ENCODE measurements around the gene SIPA1L2. TPM values are rescaled to one million over a fixed set of nuclear protein-coding genes. Genes with fewer than 3 reads are reported as not detected.

SIPA1L2 gene
- total RNA-seq, 1 experiment from 2014 or later, result 3.4 TPM

DNA sequence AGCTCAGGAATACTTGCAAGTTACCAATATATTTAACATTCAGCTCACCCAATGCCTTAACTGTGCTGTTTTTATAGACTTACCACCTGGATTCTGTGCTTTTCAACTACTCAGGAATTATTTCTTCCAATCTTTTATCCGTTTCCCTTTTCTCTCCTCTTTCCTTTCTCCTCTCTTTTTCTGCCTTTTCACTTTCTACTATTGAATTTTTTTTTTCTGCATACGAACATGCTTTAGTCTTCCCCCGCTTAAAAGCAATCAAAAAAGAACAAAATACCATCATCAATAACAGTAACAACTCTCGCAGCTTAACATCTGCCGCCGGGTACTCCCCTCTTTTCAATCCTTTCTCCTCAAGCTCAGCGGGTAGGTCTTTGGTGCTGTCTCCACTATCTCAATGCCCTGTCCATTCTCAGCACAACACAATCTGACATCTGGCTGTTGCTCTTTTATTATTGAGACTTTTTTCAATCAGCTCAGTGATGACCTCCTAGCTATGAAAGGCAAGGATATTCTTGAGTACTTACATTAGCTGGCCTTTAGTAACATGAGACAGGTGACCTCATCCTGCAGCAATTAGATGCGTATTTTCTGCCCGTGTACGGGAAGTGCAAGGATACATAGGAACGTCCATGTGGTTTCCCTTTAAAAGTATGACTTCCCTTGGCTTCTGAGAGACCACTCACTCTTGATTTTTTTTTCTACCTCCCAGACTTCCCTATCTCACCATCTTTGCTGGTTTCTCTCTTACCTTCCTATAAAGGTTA, 40.2 kb upstream of the SIPA1L2 start:
- no peak overlapping the region for H3K4me3 ChIP-seq (ENCODE audit: low read depth, low read length, poor library complexity, severe bottlenecking)
- intact Hi-C loops (cut with micrococcal nuclease; ENCODE audit: unreplicated experiment), result no loop called here
- no peaks in the 10 kb centered on the region for H3K36me3 ChIP-seq (ENCODE audit: insufficient read depth, low read length, poor library complexity, severe bottlenecking)
- ChIA-PET POLR2A (ENCODE audit: low non-redundant PET) (no interaction called here), CTCF (no interaction called here)
- DNase-seq (ENCODE audit: low spot score), result no peak
- TF ChIP-seq, protein P1, sequence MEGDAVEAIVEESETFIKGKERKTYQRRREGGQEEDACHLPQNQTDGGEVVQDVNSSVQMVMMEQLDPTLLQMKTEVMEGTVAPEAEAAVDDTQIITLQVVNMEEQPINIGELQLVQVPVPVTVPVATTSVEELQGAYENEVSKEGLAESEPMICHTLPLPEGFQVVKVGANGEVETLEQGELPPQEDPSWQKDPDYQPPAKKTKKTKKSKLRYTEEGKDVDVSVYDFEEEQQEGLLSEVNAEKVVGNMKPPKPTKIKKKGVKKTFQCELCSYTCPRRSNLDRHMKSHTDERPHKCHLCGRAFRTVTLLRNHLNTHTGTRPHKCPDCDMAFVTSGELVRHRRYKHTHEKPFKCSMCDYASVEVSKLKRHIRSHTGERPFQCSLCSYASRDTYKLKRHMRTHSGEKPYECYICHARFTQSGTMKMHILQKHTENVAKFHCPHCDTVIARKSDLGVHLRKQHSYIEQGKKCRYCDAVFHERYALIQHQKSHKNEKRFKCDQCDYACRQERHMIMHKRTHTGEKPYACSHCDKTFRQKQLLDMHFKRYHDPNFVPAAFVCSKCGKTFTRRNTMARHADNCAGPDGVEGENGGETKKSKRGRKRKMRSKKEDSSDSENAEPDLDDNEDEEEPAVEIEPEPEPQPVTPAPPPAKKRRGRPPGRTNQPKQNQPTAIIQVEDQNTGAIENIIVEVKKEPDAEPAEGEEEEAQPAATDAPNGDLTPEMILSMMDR (conservative IDR thresholded peaks at IDR 0.05; ENCODE audit: low read depth, low read length), result no peak
- TF ChIP-seq EZH2 (IDR thresholded peaks at IDR 0.05; ENCODE audit: borderline replicate concordance, low read depth, low read length, poor library complexity, severe bottlenecking), result no peak
- BruUV-seq (replicated peaks), result no TSS peak
- H3K27ac ChIP-seq (ENCODE audit: low read depth, low read length, poor library complexity, severe bottlenecking), result no peak overlapping the region
- peaks cover 12% of the 10 kb centered on the region for H3K4me1 ChIP-seq (ENCODE audit: insufficient read depth, low read length, poor library complexity, severe bottlenecking)
- H3K27me3 ChIP-seq (replicated peaks; ENCODE audit: insufficient read depth, low read depth, low read length, poor library complexity), result no peaks in the 10 kb centered on the region
- no peaks in the 10 kb centered on the region for H3K9me3 ChIP-seq (ENCODE audit: low read depth, low read length, poor library complexity, severe bottlenecking)

DNA sequence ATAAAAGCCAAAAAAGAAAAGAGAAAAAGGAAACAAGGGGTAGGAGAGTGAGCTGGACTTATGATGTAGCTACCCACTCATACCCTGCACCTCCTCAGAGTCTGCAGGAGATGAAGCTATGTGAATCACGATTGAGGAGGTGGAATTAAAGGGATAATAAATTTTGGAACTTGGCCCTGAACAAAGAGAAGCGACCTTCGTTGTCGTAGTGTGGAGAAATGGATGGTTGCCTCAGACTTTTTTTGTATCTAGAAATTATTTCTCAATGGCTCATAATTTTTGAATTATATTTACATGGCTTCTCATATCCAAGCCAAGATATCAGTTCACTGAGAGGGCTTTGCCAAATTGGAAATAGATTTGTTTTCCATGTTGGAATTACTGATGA, 37.8 kb upstream of the SIPA1L2 start:
- H3K27ac ChIP-seq (ENCODE audit: low read depth, low read length, poor library complexity, severe bottlenecking), result no peak overlapping the region
- H3K4me1 ChIP-seq (ENCODE audit: insufficient read depth, low read length, poor library complexity, severe bottlenecking), result peaks cover 12% of the 10 kb centered on the region
- no peak for DNase-seq (ENCODE audit: low spot score)
- H3K36me3 ChIP-seq (ENCODE audit: insufficient read depth, low read length, poor library complexity, severe bottlenecking), result no peaks in the 10 kb centered on the region
- TF ChIP-seq EZH2 (IDR thresholded peaks at IDR 0.05; ENCODE audit: borderline replicate concordance, low read depth, low read length, poor library complexity, severe bottlenecking), result no peak
- TF ChIP-seq, protein P1 (conservative IDR thresholded peaks at IDR 0.05; ENCODE audit: low read depth, low read length), result no peak
- POLR2A ChIA-PET (ENCODE audit: low non-redundant PET), result interaction anchor here (0.6 kb wide), 1 partner anchor 242 kb away, joined by 3 read pairs; no protein-coding TSS in a partner anchor
- no peak overlapping the region for H3K4me3 ChIP-seq (ENCODE audit: low read depth, low read length, poor library complexity, severe bottlenecking)
- H3K27me3 ChIP-seq (replicated peaks; ENCODE audit: insufficient read depth, low read depth, low read length, poor library complexity), result no peaks in the 10 kb centered on the region
- H3K9me3 ChIP-seq (ENCODE audit: low read depth, low read length, poor library complexity, severe bottlenecking), result no peaks in the 10 kb centered on the region
- no TSS peak for BruUV-seq (replicated peaks)
- CTCF ChIA-PET, result no interaction called here
- intact Hi-C loops (cut with micrococcal nuclease; ENCODE audit: unreplicated experiment), result no loop called here

DNA sequence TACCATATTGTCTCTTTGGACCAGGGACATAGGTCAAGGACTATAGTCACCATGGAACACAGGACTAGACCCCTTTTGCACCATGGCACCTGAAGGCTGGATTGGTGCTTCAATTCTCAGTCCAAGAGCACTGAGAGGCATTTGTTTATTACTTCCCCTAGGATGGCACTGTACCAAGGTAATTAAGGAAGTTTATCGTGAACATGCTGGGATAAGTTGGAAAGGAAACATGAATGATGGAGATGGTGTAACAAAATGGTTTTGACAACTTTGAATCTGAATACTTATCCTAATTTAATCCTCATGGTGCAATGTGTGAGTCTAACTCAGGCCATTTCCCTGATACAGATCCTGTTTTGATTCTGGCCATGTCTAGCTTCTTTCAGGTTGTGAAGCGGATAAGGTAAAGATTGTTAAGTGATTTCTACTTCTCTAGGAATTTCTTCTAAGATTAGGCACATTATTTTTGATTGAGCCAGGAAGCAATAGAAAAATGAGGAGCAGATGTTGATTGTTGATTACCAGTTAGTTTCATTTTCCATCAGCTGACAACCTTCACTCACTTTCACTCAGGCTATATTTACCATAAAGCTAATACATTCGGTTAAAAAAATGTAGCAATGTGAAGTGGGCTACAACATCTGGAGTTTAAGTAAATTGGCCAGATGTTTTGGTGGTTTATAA, 37.3 kb upstream of the SIPA1L2 start:
- Histone ChIP-seq H3K27ac (ENCODE audit: low read depth, low read length, poor library complexity, severe bottlenecking) (no peak overlapping the region), H3K9me3 (ENCODE audit: low read depth, low read length, poor library complexity, severe bottlenecking) (no peaks in the 10 kb centered on the region), H3K4me1 (ENCODE audit: insufficient read depth, low read length, poor library complexity, severe bottlenecking) (peaks cover 12% of the 10 kb centered on the region), H3K36me3 (ENCODE audit: insufficient read depth, low read length, poor library complexity, severe bottlenecking) (no peaks in the 10 kb centered on the region), H3K27me3 (replicated peaks; ENCODE audit: insufficient read depth, low read depth, low read length, poor library complexity) (no peaks in the 10 kb centered on the region), H3K4me3 (ENCODE audit: low read depth, low read length, poor library complexity, severe bottlenecking) (no peak overlapping the region)
- TF ChIP-seq, protein P1 (conservative IDR thresholded peaks at IDR 0.05; ENCODE audit: low read depth, low read length), result no peak
- TF ChIP-seq EZH2 (IDR thresholded peaks at IDR 0.05; ENCODE audit: borderline replicate concordance, low read depth, low read length, poor library complexity, severe bottlenecking), result no peak
- peak; percentile 30 for DNase-seq (ENCODE audit: low spot score)
- no TSS peak for BruUV-seq (replicated peaks)
- ChIA-PET CTCF (no interaction called here), POLR2A (ENCODE audit: low non-redundant PET) (interaction anchor here (0.6 kb wide), 1 partner anchor 242 kb away, joined by 3 read pairs; no protein-coding TSS in a partner anchor)
- intact Hi-C loops (cut with micrococcal nuclease; ENCODE audit: unreplicated experiment), result no loop called here

Data from A673 (cell line).